ENCODE data around the gene NRAP.

DNA sequence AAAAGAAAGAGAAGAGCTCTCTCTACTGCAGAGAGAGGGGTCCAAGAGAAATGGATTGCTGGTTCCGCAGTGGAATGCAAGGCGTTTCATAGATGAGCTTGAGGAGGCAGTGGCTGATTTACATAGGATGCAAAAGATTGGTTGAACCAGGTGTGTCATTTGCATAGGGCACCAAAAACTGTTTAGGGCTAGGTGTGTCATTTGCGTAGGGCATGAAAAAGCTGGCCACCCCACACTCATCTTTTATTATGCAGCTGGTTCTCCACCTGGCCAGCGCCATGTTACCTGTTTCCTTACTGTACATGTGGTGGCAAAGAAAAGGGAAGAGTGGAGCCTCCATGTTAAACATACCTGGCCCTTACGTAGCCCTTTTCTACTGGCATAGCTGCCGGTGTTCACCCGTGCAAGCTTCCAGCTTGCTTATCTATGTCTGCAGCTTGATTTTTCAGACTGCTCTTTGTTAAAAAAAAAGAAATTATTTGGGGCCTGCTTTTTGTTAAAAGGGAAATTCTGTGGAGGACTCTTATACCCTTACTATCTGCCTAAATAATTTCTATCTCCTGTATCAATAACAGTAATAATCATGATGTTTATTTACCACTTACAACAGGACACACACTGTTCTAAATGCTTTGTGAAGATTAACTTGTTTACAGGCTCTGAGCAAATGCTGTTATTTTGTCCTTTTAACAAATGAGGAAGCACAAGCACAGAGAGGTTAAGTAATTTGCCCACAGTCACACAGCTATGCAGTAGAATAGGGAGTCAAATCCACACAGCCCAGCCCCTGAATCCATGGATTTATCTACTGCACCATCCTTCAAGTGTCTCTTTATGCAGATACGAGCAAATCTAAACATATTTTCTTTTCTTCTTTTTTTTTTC is 49.2 kb upstream of the NRAP start:
- TF ChIP-seq, protein P1, sequence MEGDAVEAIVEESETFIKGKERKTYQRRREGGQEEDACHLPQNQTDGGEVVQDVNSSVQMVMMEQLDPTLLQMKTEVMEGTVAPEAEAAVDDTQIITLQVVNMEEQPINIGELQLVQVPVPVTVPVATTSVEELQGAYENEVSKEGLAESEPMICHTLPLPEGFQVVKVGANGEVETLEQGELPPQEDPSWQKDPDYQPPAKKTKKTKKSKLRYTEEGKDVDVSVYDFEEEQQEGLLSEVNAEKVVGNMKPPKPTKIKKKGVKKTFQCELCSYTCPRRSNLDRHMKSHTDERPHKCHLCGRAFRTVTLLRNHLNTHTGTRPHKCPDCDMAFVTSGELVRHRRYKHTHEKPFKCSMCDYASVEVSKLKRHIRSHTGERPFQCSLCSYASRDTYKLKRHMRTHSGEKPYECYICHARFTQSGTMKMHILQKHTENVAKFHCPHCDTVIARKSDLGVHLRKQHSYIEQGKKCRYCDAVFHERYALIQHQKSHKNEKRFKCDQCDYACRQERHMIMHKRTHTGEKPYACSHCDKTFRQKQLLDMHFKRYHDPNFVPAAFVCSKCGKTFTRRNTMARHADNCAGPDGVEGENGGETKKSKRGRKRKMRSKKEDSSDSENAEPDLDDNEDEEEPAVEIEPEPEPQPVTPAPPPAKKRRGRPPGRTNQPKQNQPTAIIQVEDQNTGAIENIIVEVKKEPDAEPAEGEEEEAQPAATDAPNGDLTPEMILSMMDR (IDR thresholded peaks at IDR 0.05): no peak
- TF ChIP-seq POLR2AphosphoS5 (IDR thresholded peaks at IDR 0.05) (no peak), POLR2A (IDR thresholded peaks at IDR 0.05) (no peak)
